Stimulated activated naive CD8-positive, alpha-beta T cell treated with anti-CD3 and anti-CD28 coated beads, Interleukin-15, Interleukin-2, amounts not matched to agents 100 ng/mL and 50 ng/mL, for 24 hours (primary cell): ENCODE measurements around the gene TBX1.
"Not testable (repeated sequence)": the region's sequence is repeated elsewhere in the genome, so short reads cannot be mapped to it uniquely, and the experiment has no call there.

Experiments used
- H3K27ac Mint-ChIP-seq: one replicate; pipeline ENCODE4 v1.8.0; 2021; ENCODE audit warnings: mild to moderate bottlenecking, mixed read lengths
- H3K27me3 Mint-ChIP-seq: one replicate; pipeline ENCODE4 v1.8.0; 2021; ENCODE audit warnings: mixed read lengths
- H3K36me3 Mint-ChIP-seq: one replicate; pipeline ENCODE4 v1.8.0; 2021; ENCODE audit warnings: low read depth, mixed read lengths
- H3K4me1 Mint-ChIP-seq: one replicate; pipeline ENCODE4 v1.8.0; 2021; ENCODE audit warnings: low read depth, mixed read lengths
- H3K4me3 Mint-ChIP-seq: one replicate; pipeline ENCODE4 v1.8.0; 2021; ENCODE audit warnings: mild to moderate bottlenecking, mixed read lengths
- H3K9me3 Mint-ChIP-seq: one replicate; pipeline ENCODE4 v1.8.0; 2021; ENCODE audit warnings: mixed read lengths

TBX1 gene

DNA sequence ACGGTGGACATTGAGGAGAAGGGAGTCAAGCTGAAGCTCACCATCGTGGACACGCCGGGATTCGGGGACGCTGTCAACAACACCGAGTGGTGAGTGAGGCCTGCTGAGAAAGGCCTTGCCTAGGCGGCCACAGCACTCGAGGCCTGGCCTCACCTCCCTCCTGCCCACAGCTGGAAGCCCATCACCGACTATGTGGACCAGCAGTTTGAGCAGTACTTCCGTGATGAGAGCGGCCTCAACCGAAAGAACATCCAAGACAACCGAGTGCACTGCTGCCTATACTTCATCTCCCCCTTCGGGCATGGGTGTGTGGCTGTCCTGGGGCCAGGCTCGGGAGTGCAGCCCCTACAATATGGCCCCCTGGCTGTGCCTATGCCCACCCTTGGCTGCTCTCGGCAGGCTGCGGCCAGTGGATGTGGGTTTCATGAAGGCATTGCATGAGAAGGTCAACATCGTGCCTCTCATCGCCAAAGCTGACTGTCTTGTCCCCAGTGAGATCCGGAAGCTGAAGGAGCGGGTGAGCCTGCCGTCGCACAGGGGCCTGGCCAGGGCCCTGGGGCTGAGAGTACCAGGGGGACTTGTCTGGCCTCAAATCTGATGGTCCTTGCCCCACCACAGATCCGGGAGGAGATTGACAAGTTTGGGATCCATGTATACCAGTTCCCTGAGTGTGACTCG, 40.3 kb upstream of the TBX1 start:
- Mint-ChIP-seq H3K4me3 (no peak overlapping the region), H3K4me1 (peaks cover 18% of the 10 kb centered on the region), H3K27me3 (peaks cover 38% of the 10 kb centered on the region), H3K27ac (no peak overlapping the region), H3K36me3 (no peaks in the 10 kb centered on the region), H3K9me3 (no peaks in the 10 kb centered on the region)

DNA sequence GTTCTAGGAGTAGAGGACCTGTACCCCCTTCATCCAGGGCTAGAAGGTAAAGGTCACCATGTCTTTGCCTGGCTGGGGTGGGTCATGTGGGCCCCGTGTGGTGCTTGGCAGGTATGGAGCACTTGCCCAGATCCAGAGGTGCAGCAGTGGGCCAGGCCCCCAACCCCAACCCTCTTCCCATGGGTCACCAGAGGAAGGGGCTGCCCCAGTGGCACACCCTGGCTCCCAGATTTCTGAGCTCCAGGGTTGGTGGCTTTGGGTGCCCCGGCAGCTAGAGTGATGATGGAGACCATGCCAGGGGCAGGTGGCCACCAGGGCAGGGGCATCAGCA, 39.6 kb upstream of the TBX1 start:
- Mint-ChIP-seq H3K27ac (no peak overlapping the region), H3K4me3 (no peak overlapping the region), H3K4me1 (peaks cover 18% of the 10 kb centered on the region), H3K27me3 (peaks cover 41% of the 10 kb centered on the region), H3K36me3 (no peaks in the 10 kb centered on the region), H3K9me3 (no peaks in the 10 kb centered on the region)

DNA sequence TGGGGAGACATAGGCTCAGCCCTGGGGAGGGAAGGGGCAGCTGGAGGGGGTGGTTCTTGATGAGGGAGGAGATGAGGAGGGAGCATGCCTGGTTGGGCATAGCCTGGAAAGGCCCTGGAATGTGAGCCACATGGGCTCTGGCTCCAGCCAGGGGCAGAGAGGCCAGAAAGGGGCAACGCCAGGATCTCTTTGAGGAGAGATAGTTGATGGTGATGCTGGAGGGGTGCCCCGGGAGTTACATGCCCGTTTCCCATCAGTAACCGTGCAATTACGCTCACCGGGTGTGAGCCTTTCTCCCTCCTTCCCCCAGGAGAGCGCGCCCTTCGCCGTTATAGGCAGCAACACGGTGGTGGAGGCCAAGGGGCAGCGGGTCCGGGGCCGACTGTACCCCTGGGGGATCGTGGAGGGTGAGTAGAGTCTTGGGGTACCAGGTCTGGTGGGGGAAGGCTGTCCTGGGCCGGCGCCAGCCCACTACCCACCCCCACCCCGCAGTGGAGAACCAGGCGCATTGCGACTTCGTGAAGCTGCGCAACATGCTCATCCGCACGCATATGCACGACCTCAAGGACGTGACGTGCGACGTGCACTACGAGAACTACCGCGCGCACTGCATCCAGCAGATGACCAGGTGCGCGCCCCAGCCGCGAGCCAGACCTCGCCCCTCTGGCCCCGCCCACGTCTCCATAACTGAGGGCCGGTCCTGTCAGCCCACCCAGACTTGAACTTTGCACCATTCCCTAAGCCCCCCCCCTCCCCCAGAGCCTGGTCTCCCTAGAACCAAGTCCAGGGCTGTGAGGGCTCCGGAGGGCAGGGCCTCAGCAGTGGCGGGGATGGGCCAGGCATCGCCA, 39.0 kb upstream of the TBX1 start:
- no peak overlapping the region for H3K27ac Mint-ChIP-seq
- peaks cover 41% of the 10 kb centered on the region for H3K27me3 Mint-ChIP-seq
- H3K36me3 Mint-ChIP-seq = no peaks in the 10 kb centered on the region
- peaks cover 18% of the 10 kb centered on the region for H3K4me1 Mint-ChIP-seq
- no peaks in the 10 kb centered on the region for H3K9me3 Mint-ChIP-seq
- no peak overlapping the region for H3K4me3 Mint-ChIP-seq

DNA sequence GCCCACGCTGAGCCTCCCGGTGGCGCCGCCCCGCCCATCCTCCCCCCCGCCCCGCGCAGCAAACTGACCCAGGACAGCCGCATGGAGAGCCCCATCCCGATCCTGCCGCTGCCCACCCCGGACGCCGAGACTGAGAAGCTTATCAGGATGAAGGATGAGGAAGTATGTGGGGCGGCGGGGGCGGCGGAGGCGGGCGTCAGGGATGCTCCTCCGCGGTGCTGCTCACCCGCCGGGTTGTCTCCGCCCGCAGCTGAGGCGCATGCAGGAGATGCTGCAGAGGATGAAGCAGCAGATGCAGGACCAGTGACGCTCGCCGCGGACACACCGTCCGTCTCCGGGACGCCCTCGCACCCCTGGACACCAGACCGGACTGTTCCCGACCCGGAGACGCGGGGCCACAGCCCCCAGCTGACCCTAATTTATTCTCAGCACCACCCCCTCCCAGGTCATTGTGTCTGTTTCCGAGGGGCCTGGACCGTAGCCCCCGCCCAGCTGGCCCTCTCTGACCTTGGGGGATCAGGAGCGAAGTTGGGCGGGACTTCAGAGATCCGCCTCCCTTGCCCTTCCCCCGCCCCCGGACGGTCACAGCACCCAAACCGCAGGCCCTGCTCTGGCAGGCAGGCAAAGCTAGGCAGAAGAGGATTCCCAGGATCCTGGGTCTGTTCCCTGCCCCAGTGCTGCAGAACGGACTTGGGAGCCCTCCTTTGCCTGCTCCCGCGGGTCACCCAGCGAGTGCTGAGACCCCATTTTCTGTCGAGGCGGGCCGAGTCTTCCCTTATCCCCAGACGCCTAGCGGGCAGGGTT, 38.2 kb upstream of the TBX1 start:
- no peak overlapping the region for H3K4me3 Mint-ChIP-seq
- no peaks in the 10 kb centered on the region for H3K9me3 Mint-ChIP-seq

DNA sequence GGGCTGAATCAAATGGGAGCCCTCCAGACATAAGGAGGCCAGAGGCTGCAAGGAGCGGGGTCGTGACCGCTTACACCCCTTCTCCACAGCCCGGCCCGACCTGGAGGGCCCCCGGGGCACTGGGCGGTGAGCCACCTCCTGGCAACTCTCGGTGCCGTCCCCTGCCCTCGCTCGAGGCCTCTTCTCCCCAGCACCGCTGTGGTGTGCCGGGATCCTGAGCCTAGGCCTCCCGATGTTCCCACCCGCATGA, 37.7 kb upstream of the TBX1 start:
- Mint-ChIP-seq H3K9me3 (no peaks in the 10 kb centered on the region), H3K27me3 (peaks cover 41% of the 10 kb centered on the region), H3K27ac (no peak overlapping the region), H3K4me3 (no peak overlapping the region), H3K36me3 (no peaks in the 10 kb centered on the region), H3K4me1 (peaks cover 15% of the 10 kb centered on the region)

More for the DNA sequence above, 38.2 kb upstream of the TBX1 start:
- H3K36me3 Mint-ChIP-seq = no peaks in the 10 kb centered on the region
- no peak overlapping the region for H3K27ac Mint-ChIP-seq
- H3K27me3 Mint-ChIP-seq = peaks cover 41% of the 10 kb centered on the region
- peaks cover 18% of the 10 kb centered on the region for H3K4me1 Mint-ChIP-seq

DNA sequence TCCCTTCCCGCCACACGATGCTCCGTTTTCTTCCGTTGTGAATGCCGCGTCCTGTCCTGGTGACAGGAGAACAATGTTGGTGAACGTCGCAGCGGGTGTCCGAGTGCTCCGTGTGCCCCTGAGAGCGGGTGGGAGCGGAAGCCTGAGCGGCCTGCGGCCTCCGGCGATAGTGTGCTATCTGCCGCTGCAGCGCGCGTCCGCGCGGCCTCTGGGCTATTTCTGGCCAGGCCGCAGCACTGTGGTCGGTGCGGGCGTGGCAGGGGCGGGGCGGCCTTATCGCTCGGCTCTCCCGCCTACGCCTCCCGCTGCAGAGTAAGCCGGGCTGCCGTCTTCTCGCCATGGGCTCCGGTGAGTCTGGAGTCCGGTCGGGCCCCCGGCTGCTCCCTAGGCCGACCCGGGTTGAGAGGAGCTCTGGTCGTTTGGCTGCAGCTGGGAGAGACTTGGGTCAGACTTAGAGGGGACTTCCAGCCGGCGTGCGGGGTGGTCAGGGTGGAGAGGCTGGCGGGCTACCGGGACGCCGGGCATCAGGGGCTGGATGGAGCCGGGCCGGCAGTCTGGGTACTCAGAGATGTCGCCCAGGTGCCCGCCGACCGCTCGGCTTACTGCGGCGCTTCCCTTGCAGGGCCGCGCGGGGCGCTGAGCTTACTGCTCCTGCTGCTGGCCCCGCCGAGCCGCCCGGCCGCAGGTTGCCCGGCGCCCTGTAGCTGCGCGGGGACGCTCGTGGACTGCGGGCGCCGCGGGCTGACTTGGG, 37.2 kb upstream of the TBX1 start, which contains the start of gene GP1BB:
Gene GP1BB, plus strand, starts transcription at position 308 of the 751 bp plus-strand sequence. Its CDS starts 31 bp downstream, at position 339.
- Mint-ChIP-seq H3K27me3 (peaks cover 41% of the 10 kb centered on the region), H3K4me3 (no peak within 1 kb of the TSS), H3K9me3 (no peaks in the 10 kb centered on the region), H3K27ac (no peak within 1 kb of the TSS), H3K36me3 (no peaks in the 10 kb centered on the region), H3K4me1 (peaks cover 15% of the 10 kb centered on the region)

DNA sequence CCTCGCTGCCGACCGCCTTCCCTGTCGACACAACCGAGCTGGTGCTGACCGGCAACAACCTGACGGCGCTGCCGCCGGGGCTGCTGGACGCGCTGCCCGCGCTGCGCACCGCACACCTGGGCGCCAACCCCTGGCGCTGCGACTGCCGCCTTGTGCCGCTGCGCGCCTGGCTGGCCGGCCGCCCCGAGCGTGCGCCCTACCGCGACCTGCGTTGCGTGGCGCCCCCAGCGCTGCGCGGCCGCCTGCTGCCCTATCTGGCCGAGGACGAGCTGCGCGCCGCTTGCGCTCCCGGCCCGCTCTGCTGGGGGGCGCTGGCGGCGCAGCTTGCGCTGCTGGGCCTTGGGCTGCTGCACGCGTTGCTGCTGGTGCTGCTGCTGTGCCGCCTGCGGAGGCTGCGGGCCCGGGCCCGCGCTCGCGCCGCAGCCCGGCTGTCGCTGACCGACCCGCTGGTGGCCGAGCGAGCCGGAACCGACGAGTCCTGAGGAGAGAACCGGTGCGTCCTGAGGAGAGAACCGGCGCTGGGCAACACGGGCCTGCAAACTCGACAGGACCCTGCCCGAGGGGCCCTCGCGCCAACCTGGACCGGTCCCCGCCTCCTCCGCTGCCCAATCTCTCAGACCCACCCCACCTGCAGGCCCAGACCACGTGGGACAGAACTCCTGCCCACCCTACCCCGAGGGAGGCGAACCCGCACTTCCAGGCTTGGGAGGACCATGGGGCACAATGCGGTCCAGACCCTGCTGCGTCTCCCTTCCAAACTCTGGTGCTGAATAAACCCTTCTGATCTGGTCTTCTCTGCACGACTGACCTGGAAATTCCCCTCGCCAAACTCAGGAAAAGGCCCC, 36.4 kb upstream of the TBX1 start:
- peak overlapping the region; percentile 39 for H3K4me3 Mint-ChIP-seq
- no peaks in the 10 kb centered on the region for H3K9me3 Mint-ChIP-seq
- H3K36me3 Mint-ChIP-seq = no peaks in the 10 kb centered on the region
- H3K27ac Mint-ChIP-seq = no peak overlapping the region
- peaks cover 13% of the 10 kb centered on the region for H3K4me1 Mint-ChIP-seq
- peaks cover 40% of the 10 kb centered on the region for H3K27me3 Mint-ChIP-seq

DNA sequence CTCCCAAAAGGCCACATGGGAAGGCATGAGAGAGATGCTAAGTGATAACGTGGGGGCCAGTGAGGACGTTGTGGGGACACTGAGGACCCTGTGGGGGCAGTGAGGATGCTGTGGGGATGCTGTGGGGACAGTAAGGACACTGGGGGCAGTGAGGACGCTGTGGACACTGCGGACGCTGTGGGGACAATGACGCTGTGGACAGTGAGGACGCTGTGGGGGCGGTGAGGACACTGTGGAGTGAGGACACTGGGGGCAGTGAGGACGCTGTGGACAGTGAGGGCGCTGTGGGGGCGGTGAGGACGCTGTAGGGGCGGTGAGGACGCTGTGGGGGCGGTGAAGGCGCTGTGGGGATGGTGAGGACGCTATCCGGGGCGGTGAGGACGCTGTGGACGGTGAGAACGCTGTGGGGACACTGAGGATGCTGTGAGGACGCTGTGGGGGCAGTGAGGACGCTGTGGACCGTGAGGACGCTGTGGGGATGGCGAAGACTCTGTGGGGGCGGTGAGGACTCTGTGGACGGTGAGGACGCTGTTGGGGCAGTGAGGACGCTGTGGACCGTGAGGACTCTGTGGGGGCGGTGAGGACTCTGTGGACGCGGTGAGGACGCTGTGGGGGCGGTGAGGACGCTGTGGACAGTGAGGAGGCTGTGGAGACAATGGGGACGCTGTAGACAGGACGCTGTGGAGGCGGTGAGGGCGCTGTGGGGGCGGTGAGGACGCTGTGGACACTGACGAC, 35.5 kb upstream of the TBX1 start:
- Mint-ChIP-seq H3K9me3 (no peaks in the 10 kb centered on the region), H3K27ac (no peak overlapping the region), H3K4me1 (peaks cover 8% of the 10 kb centered on the region), H3K36me3 (no peaks in the 10 kb centered on the region), H3K4me3 (peak overlapping the region; percentile 39), H3K27me3 (peaks cover 32% of the 10 kb centered on the region)

DNA sequence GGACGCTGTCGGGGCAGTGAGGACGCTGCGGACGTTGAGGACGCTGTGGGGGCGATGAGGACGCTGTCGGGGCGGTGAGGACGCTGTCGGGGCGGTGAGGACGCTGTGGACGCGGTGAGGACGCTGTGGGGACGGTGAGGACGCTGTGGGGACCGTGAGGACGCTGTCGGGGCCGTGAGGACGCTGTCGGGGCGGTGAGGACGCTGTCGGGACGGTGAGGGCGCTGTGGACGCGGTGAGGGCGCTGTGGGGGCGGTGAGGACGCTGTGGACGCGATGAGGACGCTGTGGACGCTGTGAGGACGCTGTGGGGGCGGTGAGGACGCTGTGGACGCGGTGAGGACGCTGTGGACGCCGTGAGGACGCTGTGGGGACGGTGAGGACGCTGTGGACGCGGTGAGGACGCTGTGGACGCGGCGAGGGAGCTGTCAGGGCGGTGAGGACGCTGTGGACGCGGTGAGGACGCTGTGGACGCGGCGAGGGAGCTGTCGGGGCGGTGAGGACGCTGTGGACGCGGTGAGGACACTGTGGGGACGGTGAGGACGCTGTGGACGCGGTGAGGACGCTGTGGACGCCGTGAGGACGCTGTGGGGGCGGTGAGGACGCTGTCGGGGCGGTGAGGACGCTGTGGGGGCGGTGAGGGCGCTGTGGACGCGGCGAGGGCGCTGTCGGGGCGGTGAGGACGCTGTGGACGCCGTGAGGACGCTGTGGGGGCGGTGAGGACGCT, 34.4 kb upstream of the TBX1 start:
- H3K9me3 Mint-ChIP-seq, H3K27ac Mint-ChIP-seq, H3K4me1 Mint-ChIP-seq, H3K4me3 Mint-ChIP-seq, H3K36me3 Mint-ChIP-seq: not testable (repeated sequence)
- peaks cover 21% of the 10 kb centered on the region for H3K27me3 Mint-ChIP-seq

DNA sequence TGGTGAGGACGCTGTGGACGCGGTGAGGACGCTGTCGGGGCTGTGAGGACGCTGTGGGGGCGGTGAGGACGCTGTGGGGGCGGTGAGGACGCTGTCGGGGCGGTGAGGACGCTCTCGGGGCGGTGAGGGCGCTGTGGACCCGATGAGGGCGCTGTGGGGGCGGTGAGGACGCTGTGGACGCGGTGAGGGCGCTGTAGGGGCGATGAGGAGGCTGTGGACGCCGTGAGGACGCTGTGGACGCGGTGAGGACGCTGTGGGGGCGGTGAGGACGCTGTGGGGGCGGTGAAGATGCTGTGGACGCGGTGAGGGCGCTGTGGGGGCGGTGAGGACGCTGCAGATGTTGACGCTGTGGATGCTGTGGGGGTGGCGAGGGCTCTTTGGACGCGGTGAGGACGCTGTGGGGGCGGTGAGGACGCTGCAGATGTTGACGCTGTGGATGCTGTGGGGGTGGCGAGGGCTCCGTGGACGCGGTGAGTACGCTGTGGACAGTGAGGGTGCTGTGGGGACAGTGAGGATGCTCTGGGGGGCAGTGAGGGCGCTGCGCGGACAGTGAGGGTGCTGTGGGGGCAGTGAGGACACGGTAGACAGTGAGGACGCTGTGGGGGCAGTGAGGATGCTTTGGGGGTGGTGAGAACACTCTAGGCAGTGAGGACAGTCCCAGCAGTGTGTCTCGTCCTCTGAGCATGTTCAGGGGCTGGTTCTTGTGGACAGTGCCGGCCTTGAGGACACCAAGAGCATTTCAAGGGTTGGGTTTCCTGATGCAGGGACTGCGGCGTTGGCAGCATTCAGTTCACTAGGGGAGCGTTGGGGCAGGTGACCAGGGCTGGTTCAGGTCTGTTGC, 33.0 kb upstream of the TBX1 start:
- Mint-ChIP-seq H3K9me3 (no peaks in the 10 kb centered on the region), H3K27me3 (peaks cover 20% of the 10 kb centered on the region), H3K36me3 (no peaks in the 10 kb centered on the region), H3K27ac (no peak overlapping the region), H3K4me1 (peaks cover 8% of the 10 kb centered on the region), H3K4me3 (no peak overlapping the region)

DNA sequence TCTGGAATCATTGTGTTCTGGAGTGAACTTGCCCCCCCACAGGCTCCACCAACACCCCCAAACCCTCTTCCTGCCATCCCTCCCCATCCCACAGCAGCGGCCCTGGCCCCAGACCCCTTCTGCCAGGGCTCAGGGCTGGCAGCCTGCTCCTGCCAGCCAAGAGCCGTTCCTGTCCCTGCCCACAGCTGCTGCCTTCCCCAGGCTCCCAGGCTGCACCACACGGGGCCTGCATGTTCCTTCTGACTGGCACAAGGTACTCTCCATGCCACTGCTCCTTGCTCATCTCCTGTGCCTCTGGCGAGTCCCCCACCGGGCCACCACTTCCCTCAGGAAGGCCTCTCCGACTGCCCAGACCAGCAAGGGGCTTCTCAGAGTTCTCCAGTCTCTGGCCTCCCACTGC, 32.3 kb upstream of the TBX1 start:
- Mint-ChIP-seq H3K9me3 (no peaks in the 10 kb centered on the region), H3K27me3 (peaks cover 12% of the 10 kb centered on the region), H3K36me3 (no peaks in the 10 kb centered on the region)

DNA sequence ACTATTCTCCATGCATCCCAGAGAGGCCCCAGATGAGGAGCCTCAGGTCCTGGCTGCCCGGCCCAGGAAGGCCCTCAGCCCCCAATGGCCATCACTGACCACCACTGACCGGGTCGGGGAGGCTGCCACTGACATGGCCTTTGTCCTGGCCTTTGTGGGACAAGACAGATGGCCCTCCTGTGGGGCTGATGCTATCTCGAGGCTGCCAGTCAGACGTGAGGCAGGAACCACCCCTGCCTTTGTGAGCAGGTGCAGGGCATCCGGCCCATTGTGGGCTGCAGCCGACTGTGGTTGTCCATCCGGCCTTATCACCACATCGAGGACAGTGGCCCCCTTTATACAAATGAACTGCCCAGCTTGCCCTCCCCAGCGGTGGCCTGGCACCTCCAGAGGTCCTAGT, 31.7 kb upstream of the TBX1 start:
- H3K27me3 Mint-ChIP-seq = peaks cover 12% of the 10 kb centered on the region
- H3K36me3 Mint-ChIP-seq = no peaks in the 10 kb centered on the region
- H3K27ac Mint-ChIP-seq = no peak overlapping the region
- H3K9me3 Mint-ChIP-seq = no peaks in the 10 kb centered on the region
- no peak overlapping the region for H3K4me3 Mint-ChIP-seq
- peaks cover 4% of the 10 kb centered on the region for H3K4me1 Mint-ChIP-seq

More for the DNA sequence above, 32.3 kb upstream of the TBX1 start:
- peaks cover 5% of the 10 kb centered on the region for H3K4me1 Mint-ChIP-seq
- no peak overlapping the region for H3K4me3 Mint-ChIP-seq
- no peak overlapping the region for H3K27ac Mint-ChIP-seq
